Astrocyte (in vitro differentiated cells and primary cell): ENCODE data around the gene LRCH1. TPM values are rescaled to one million over a fixed set of nuclear protein-coding genes. Genes with fewer than 3 reads are reported as not detected.

Source experiments
- DNase-seq: peaks from one replicate; pipeline ENCODE4 v3.0.0-alpha.2; 2010; ENCODE audit warnings: low read depth
- FAIRE-seq: peaks from 2 replicates; lab custom pipeline; 2011; peaks lifted over from hg19 to GRCh38; lab: Jason Lieb, UNC
- H2AFZ ChIP-seq: 2 replicates; pipeline ENCODE4 v1.6.0; 2012; ENCODE audit warnings: low read depth, low read length, inconsistent platforms
- H3K27ac ChIP-seq: 2 replicates; pipeline ENCODE4 v1.5.1; 2011; ENCODE audit warnings: low read depth, low read length, inconsistent platforms
- H3K27me3 ChIP-seq: 2 replicates; pipeline ENCODE4 v1.6.0; 2011; ENCODE audit warnings: low read length, inconsistent platforms; ENCODE audit not compliant: insufficient read depth
- H3K36me3 ChIP-seq: 2 replicates; pipeline ENCODE4 v1.5.1; 2011; ENCODE audit warnings: low read length, inconsistent platforms; ENCODE audit not compliant: insufficient read depth
- H3K4me1 ChIP-seq: 2 replicates; pipeline ENCODE4 v1.5.1; 2011; ENCODE audit warnings: low read length, inconsistent platforms; ENCODE audit not compliant: insufficient read depth
- H3K4me2 ChIP-seq: 2 replicates; pipeline ENCODE4 v1.6.0; 2012; ENCODE audit warnings: low read length, inconsistent platforms
- H3K4me3 ChIP-seq: 2 replicates; pipeline ENCODE4 v1.5.1; 2011; ENCODE audit warnings: low read depth, mild to moderate bottlenecking, low read length, inconsistent platforms; ENCODE audit not compliant: insufficient read depth
- H3K79me2 ChIP-seq: 2 replicates; pipeline ENCODE4 v1.6.0; 2012; ENCODE audit warnings: mild to moderate bottlenecking, low read length, inconsistent platforms; ENCODE audit not compliant: insufficient read depth
- H3K9ac ChIP-seq: 2 replicates; pipeline ENCODE4 v1.6.0; 2012; ENCODE audit warnings: mild to moderate bottlenecking, low read length, inconsistent platforms
- H3K9me3 ChIP-seq: 2 replicates; pipeline ENCODE4 v1.5.1; 2012; ENCODE audit warnings: low read depth, mild to moderate bottlenecking, low read length, inconsistent platforms; ENCODE audit not compliant: insufficient read depth
- H4K20me1 ChIP-seq: 2 replicates; pipeline ENCODE4 v1.6.0; 2012; ENCODE audit warnings: low read length, inconsistent platforms; ENCODE audit not compliant: insufficient read depth
- H3K27ac Mint-ChIP-seq: one replicate; pipeline ENCODE4 v1.8.0; 2021; ENCODE audit warnings: mild to moderate bottlenecking, mixed read lengths; ENCODE audit not compliant: unreplicated experiment
- H3K27me3 Mint-ChIP-seq: one replicate; pipeline ENCODE4 v1.8.0; 2021; ENCODE audit warnings: low read depth, mixed read lengths; ENCODE audit not compliant: unreplicated experiment
- H3K36me3 Mint-ChIP-seq: one replicate; pipeline ENCODE4 v1.8.0; 2021; ENCODE audit warnings: low read depth, mixed read lengths; ENCODE audit not compliant: unreplicated experiment
- H3K4me1 Mint-ChIP-seq: one replicate; pipeline ENCODE4 v1.8.0; 2021; ENCODE audit warnings: low read depth, mixed read lengths; ENCODE audit not compliant: unreplicated experiment
- H3K4me3 Mint-ChIP-seq: one replicate; pipeline ENCODE4 v1.8.0; 2021; ENCODE audit warnings: mild to moderate bottlenecking, moderate library complexity, mixed read lengths; ENCODE audit not compliant: unreplicated experiment
- H3K9me3 Mint-ChIP-seq: one replicate; pipeline ENCODE4 v1.8.0; 2021; ENCODE audit warnings: mild to moderate bottlenecking, mixed read lengths; ENCODE audit not compliant: unreplicated experiment
- CTCF ChIP-seq: IDR thresholded peaks from 2 replicates; pipeline ENCODE4 v1.5.1; 2011; ENCODE audit warnings: low read depth, mild to moderate bottlenecking, inconsistent platforms, low read length, moderate library complexity; ENCODE audit not compliant: insufficient read depth
- EZH2 ChIP-seq: IDR thresholded peaks from 2 replicates; pipeline ENCODE4 v1.6.1; 2012; ENCODE audit warnings: mild to moderate bottlenecking, low read length, inconsistent platforms; ENCODE audit not compliant: insufficient read depth
- total RNA-seq: library from RNA; stranded (reverse); gene quantifications from 2 replicates; pipeline ENCODE4 v1.2.1, GENCODE V29; 2021

The LRCH1 gene
- total RNA-seq, 1 donor from 2014 or later = 17.7 TPM

DNA sequence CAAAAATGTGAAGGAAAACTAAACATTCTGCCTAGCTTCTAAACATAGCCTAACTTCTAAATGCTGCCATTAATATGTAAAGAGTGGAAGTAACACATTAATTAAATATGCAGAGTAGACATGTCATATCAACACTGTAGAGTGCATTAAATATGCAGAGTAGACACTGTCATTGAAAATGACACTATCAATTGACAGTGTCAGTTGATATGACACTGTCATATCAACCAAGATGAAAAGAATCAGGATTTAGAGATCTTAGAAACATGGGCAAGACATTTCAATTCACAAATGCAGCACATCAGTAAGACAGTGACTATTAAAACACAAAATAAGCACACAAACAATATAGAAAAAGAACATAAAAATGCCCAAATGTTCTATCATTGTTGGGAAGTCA is 218.7 kb downstream of the LRCH1 start:
- FAIRE-seq = no peak
- H3K4me1 ChIP-seq = no peaks in the 10 kb centered on the region
- H3K36me3 Mint-ChIP-seq = peaks cover 4% of the 10 kb centered on the region

DNA sequence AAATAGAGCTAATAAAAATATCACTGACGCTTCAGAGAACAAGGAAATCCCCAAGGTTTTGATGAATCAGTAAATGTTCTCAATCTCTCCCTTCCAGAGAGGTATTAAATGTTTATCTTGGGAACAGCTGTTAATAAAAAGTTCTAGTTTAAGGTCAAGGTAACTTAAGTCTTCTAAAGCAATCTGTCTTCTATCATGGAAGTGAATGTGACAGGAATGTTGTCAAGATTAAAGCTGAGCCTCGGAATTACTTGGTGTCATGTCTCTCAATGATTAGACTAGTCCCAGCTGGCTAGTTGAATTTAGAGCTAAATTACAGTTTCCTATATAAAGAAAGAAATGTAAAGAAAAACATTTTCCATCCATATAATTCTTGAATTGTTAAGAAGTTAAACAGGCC is 220.6 kb downstream of the LRCH1 start:
- FAIRE-seq = no peak
- Mint-ChIP-seq H3K9me3 (no peaks in the 10 kb centered on the region), H3K4me1 (no peaks in the 10 kb centered on the region)

More for the DNA sequence above, 218.7 kb downstream of the LRCH1 start:
- Mint-ChIP-seq H3K9me3 (no peaks in the 10 kb centered on the region), H3K27ac (no peak overlapping the region), H3K4me1 (no peaks in the 10 kb centered on the region), H3K4me3 (no peak overlapping the region), H3K27me3 (no peaks in the 10 kb centered on the region)
- Histone ChIP-seq H3K79me2 (no peaks in the 10 kb centered on the region), H3K27ac (no peak overlapping the region), H2AFZ (no peak overlapping the region), H3K9ac (no peak overlapping the region), H4K20me1 (no peaks in the 10 kb centered on the region), H3K4me3 (no peak overlapping the region), H3K36me3 (peaks cover 31% of the 10 kb centered on the region), H3K9me3 (no peaks in the 10 kb centered on the region), H3K4me2 (no peak overlapping the region), H3K27me3 (no peaks in the 10 kb centered on the region)
- TF ChIP-seq CTCF (no peak), EZH2 (no peak)
- no peak for DNase-seq

More for the DNA sequence above, 220.6 kb downstream of the LRCH1 start:
- H3K27me3 Mint-ChIP-seq = no peaks in the 10 kb centered on the region
- peaks cover 4% of the 10 kb centered on the region for H3K36me3 Mint-ChIP-seq
- Histone ChIP-seq H3K4me1 (no peaks in the 10 kb centered on the region), H3K27me3 (no peaks in the 10 kb centered on the region), H2AFZ (no peak overlapping the region), H3K9ac (no peak overlapping the region), H3K4me2 (no peak overlapping the region), H3K4me3 (no peak overlapping the region), H3K79me2 (no peaks in the 10 kb centered on the region), H3K36me3 (peaks cover 42% of the 10 kb centered on the region), H3K9me3 (no peaks in the 10 kb centered on the region), H4K20me1 (no peaks in the 10 kb centered on the region), H3K27ac (no peak overlapping the region)
- TF ChIP-seq EZH2 (no peak), CTCF (no peak)
- DNase-seq = no peak
- no peak overlapping the region for H3K27ac Mint-ChIP-seq
- H3K4me3 Mint-ChIP-seq = no peak overlapping the region
